Activated CD8-positive, alpha-beta memory T cell treated with anti-CD3 and anti-CD28 coated beads for 36 hours (primary cell): ENCODE data around the gene BANK1. TPM values are rescaled to one million over a fixed set of nuclear protein-coding genes. Genes with fewer than 3 reads are reported as not detected.

Experiments
- CTCF ChIA-PET: fragments of 350-600 bp; sonication (Branson Sonifier 250); formaldehyde crosslinking; loops from one replicate; lab custom pipeline; 2021; ENCODE audit warnings: antibody characterized with exemption; lab: Charles Lee
- POLR2A ChIA-PET: fragments of 350-600 bp; sonication (Branson Sonifier 250); formaldehyde crosslinking; loops from one replicate; lab custom pipeline; 2021; ENCODE audit warnings: antibody characterized with exemption; lab: Charles Lee
- total RNA-seq, 2 experiments: library from RNA; stranded (reverse); gene quantifications; one replicate each; pipeline ENCODE4 v1.2.3, GENCODE V29; 2021

BANK1 gene
- total RNA-seq, 2 experiments from 2014 or later, result 0.17 TPM; not detected in 1

- POLR2A ChIA-PET, result no interaction called here
- CTCF ChIA-PET, result no interaction called here
Observed at GRCh38 chr4:101807351-101807750, 16.8 kb downstream of the BANK1 start.

GRCh38 chr4:101813604-101814003, 23.1 kb downstream of the BANK1 start:
- ChIA-PET CTCF (no interaction called here), POLR2A (no interaction called here)

- CTCF ChIA-PET, result no interaction called here
Observed at GRCh38 chr4:101818362-101818761, 27.8 kb downstream of the BANK1 start.

GRCh38 chr4:101823864-101824263, 33.3 kb downstream of the BANK1 start:
- ChIA-PET CTCF (no interaction called here), POLR2A (no interaction called here)

More at GRCh38 chr4:101818362-101818761, 27.8 kb downstream of the BANK1 start:
- POLR2A ChIA-PET, result no interaction called here

GRCh38 chr4:101824500-101824899, 34.0 kb downstream of the BANK1 start:
- ChIA-PET POLR2A (no interaction called here), CTCF (no interaction called here)

GRCh38 chr4:101825953-101826352, 35.4 kb downstream of the BANK1 start:
- POLR2A ChIA-PET, result no interaction called here

GRCh38 chr4:101831816-101832215, 41.3 kb downstream of the BANK1 start:
- ChIA-PET POLR2A (no interaction called here), CTCF (no interaction called here)

More at GRCh38 chr4:101825953-101826352, 35.4 kb downstream of the BANK1 start:
- CTCF ChIA-PET, result no interaction called here

GRCh38 chr4:101833480-101833879, 43.0 kb downstream of the BANK1 start:
- ChIA-PET POLR2A (no interaction called here), CTCF (no interaction called here)

- CTCF ChIA-PET, result no interaction called here
- POLR2A ChIA-PET, result no interaction called here
Observed at GRCh38 chr4:101835121-101835904, 44.8 kb downstream of the BANK1 start.

- CTCF ChIA-PET, result no interaction called here
- POLR2A ChIA-PET, result no interaction called here
Observed at GRCh38 chr4:101843054-101843453, 52.5 kb downstream of the BANK1 start.

GRCh38 chr4:101846550-101846949, 56.0 kb downstream of the BANK1 start:
- ChIA-PET POLR2A (no interaction called here), CTCF (no interaction called here)

- ChIA-PET POLR2A (no interaction called here), CTCF (no interaction called here)
Observed at GRCh38 chr4:101850698-101851097, 60.2 kb downstream of the BANK1 start.

- POLR2A ChIA-PET, result no interaction called here
- CTCF ChIA-PET, result no interaction called here
Observed at GRCh38 chr4:101851672-101852071, 61.1 kb downstream of the BANK1 start.

GRCh38 chr4:101853028-101853427, 62.5 kb downstream of the BANK1 start:
- POLR2A ChIA-PET, result no interaction called here

GRCh38 chr4:101853691-101854090, 63.2 kb downstream of the BANK1 start:
- ChIA-PET POLR2A (no interaction called here), CTCF (no interaction called here)

More at GRCh38 chr4:101853028-101853427, 62.5 kb downstream of the BANK1 start:
- CTCF ChIA-PET, result no interaction called here

- CTCF ChIA-PET, result no interaction called here
- POLR2A ChIA-PET, result no interaction called here
Observed at GRCh38 chr4:101855239-101855638, 64.7 kb downstream of the BANK1 start.

- POLR2A ChIA-PET, result no interaction called here
- CTCF ChIA-PET, result no interaction called here
Observed at GRCh38 chr4:101856149-101856548, 65.6 kb downstream of the BANK1 start.

- ChIA-PET POLR2A (no interaction called here), CTCF (no interaction called here)
Observed at GRCh38 chr4:101857176-101857575, 66.6 kb downstream of the BANK1 start.

GRCh38 chr4:101858641-101859040, 68.1 kb downstream of the BANK1 start:
- ChIA-PET CTCF (no interaction called here), POLR2A (no interaction called here)

GRCh38 chr4:101862595-101862994, 72.1 kb downstream of the BANK1 start:
- POLR2A ChIA-PET, result no interaction called here
- CTCF ChIA-PET, result no interaction called here

GRCh38 chr4:101864660-101865059, 74.1 kb downstream of the BANK1 start:
- ChIA-PET POLR2A (no interaction called here), CTCF (no interaction called here)
